Body of pancreas (tissue), 4 donors: ENCODE data around the gene RHEX. TPM values are rescaled to one million over a fixed set of nuclear protein-coding genes. Genes with fewer than 3 reads are reported as not detected.
A peak's percentile ranks its signal among the peaks of the same experiment; 100 is the strongest.

ENCODE experiments used
- ATAC-seq: fragments of 150-250 bp; one replicate; pipeline ENCODE4 v1.9.1; 2016
- DNase-seq, 4 donors: peaks; one replicate each; pipeline ENCODE4 v3.0.0-alpha.2; 2019
- H3K27ac ChIP-seq, 4 donors: fragments of 200-600 bp; sonication (generic); 1 replicate in 3 of 4; 2 replicates in 1 of 4; pipeline versions ENCODE4 v1.5.1 to v1.6.1; 2016 to 2019; ENCODE audit warnings: mild to moderate bottlenecking in 1 of 4, mixed read lengths in 1 of 4, moderate library complexity in 1 of 4
- H3K27me3 ChIP-seq, 2 donors: fragments of 200-600 bp; sonication (generic); one replicate each; pipeline ENCODE4 v1.6.0; 2016; ENCODE audit warnings: mild to moderate bottlenecking in 1 of 2
- H3K36me3 ChIP-seq, 2 donors: fragments of 200-600 bp; sonication (generic); replicated peaks in 1 of 2; 2 replicates each; pipeline ENCODE4 v1.5.1; 2016; ENCODE audit warnings: low read depth in 2 of 2; ENCODE audit not compliant: insufficient read depth in 1 of 2
- H3K4me1 ChIP-seq: fragments of 200-600 bp; sonication (generic); one replicate; pipeline ENCODE4 v1.6.0; 2016
- H3K4me3 ChIP-seq, 2 donors: fragments of 200-600 bp; sonication (generic); 1 replicate in 1 of 2; 2 replicates in 1 of 2; pipeline ENCODE4 v1.5.1; 2016 to 2019
- H3K9me3 ChIP-seq, 3 donors: fragments of 200-600 bp; sonication (generic); 1 replicate in 2 of 3; 2 replicates in 1 of 3; pipeline ENCODE4 v1.5.1; 2016
- CTCF ChIP-seq, 7 experiments: fragments of 450-650 bp in 4 of 7; fragments of 200-600 bp in 3 of 7; sonication (generic) in 3 of 7; IDR thresholded peaks; one replicate each; pipeline ENCODE4 v1.5.1; 2016 to 2019; ENCODE audit warnings: antibody characterized with exemption in 7 of 7
- POLR2A ChIP-seq, 3 donors: fragments of 450-650 bp; IDR thresholded peaks; one replicate each; pipeline ENCODE4 v1.6.1; 2016; ENCODE audit warnings: antibody characterized with exemption in 3 of 3, mild to moderate bottlenecking in 2 of 3
- WGBS, 2 donors: methylation state at CpG; one replicate each; pipeline ENCODE4 v1.1.5; 2017; 5-methylcytosine and 5-hydroxymethylcytosine counted together
- intact Hi-C: fragments of 100-400 bp; cut with DNase I; formaldehyde crosslinking; loops from one replicate; pipeline ENCODE4 v1.15.1; 2023
- total RNA-seq, 2 donors: library from RNA; depleted of rRNA; stranded (reverse); fragments of >200 nt; gene quantifications; one replicate each; pipeline ENCODE4 v1.1.0, GENCODE V29; 2016

RHEX gene
- total RNA-seq, 2 donors from 2014 or later, result 0.52 TPM; not detected in 1

- H3K9me3 ChIP-seq, result no peaks in the 10 kb centered on the region
- intact Hi-C loops, result no loop called here
- no peak overlapping the region for H3K4me3 ChIP-seq
- no peaks in the 10 kb centered on the region for H3K36me3 ChIP-seq
- no peak overlapping the region for H3K27ac ChIP-seq
- no peaks in the 10 kb centered on the region for H3K4me1 ChIP-seq
- ATAC-seq, result no peak
- 73 to 75% methylated on average over 3 of the region's 3 CpGs for WGBS, 2 donors
- no peaks in the 10 kb centered on the region for H3K27me3 ChIP-seq
- TF ChIP-seq POLR2A (IDR thresholded peaks at IDR 0.05) (no peak), CTCF (IDR thresholded peaks at IDR 0.05) (no peak)
- DNase-seq, result no peak
Observed at GRCh38 chr1:206025283-206025820, 27.6 kb upstream of the RHEX start.

- no peaks in the 10 kb centered on the region for H3K27me3 ChIP-seq
- no peaks in the 10 kb centered on the region for H3K36me3 ChIP-seq
- no peaks in the 10 kb centered on the region for H3K9me3 ChIP-seq
- intact Hi-C loops, result no loop called here
- WGBS, 2 donors, result 34 to 45% methylated on average over 4 of the region's 4 CpGs
- H3K4me3 ChIP-seq, result no peak overlapping the region
- peak in 3 of 4 donors; percentile 35 to 55 (median 49) for DNase-seq
- TF ChIP-seq CTCF (IDR thresholded peaks at IDR 0.05) (no peak), POLR2A (IDR thresholded peaks at IDR 0.05) (no peak)
- no peaks in the 10 kb centered on the region for H3K4me1 ChIP-seq
- peak; percentile 30 for ATAC-seq
- H3K27ac ChIP-seq, result no peak overlapping the region
Observed at GRCh38 chr1:206029484-206029883, 23.5 kb upstream of the RHEX start.

- no peaks in the 10 kb centered on the region for H3K9me3 ChIP-seq
- no peaks in the 10 kb centered on the region for H3K36me3 ChIP-seq
- H3K27ac ChIP-seq, result no peak overlapping the region
- TF ChIP-seq CTCF (IDR thresholded peaks at IDR 0.05) (no peak), POLR2A (IDR thresholded peaks at IDR 0.05) (no peak)
- no peaks in the 10 kb centered on the region for H3K27me3 ChIP-seq
- 46 to 64% methylated on average over 4 of the region's 4 CpGs for WGBS, 2 donors
- no peak overlapping the region for H3K4me3 ChIP-seq
- ATAC-seq, result no peak
- DNase-seq, result no peak
- intact Hi-C loops, result loop anchor here (5.0 kb wide), 1 partner anchor 77 kb away; no protein-coding TSS in a partner anchor
- no peaks in the 10 kb centered on the region for H3K4me1 ChIP-seq
Observed at GRCh38 chr1:206030191-206030590, 22.8 kb upstream of the RHEX start.

- 0% methylated on average over 3 to 4 of the region's 4 CpGs for WGBS, 2 donors
- intact Hi-C loops, result loop anchor here (5.0 kb wide), 1 partner anchor 77 kb away; no protein-coding TSS in a partner anchor
- ATAC-seq (peak; percentile 96), DNase-seq (peak; percentile 72 to 87 (median 82))
- no peaks in the 10 kb centered on the region for H3K27me3 ChIP-seq
- H3K9me3 ChIP-seq, result no peaks in the 10 kb centered on the region
- no peak overlapping the region for H3K4me3 ChIP-seq
- TF ChIP-seq CTCF (IDR thresholded peaks at IDR 0.05), result peak; percentile 70 to 92 (median 83)
- no peak for TF ChIP-seq POLR2A (IDR thresholded peaks at IDR 0.05)
- no peaks in the 10 kb centered on the region for H3K36me3 ChIP-seq
- no peaks in the 10 kb centered on the region for H3K4me1 ChIP-seq
- H3K27ac ChIP-seq, result no peak overlapping the region
Observed at GRCh38 chr1:206030714-206031113, 22.3 kb upstream of the RHEX start.
